Upper lobe of left lung (tissue), 6 donors: ENCODE data around the gene GSG1L. TPM values are rescaled to one million over a fixed set of nuclear protein-coding genes. Genes with fewer than 3 reads are reported as not detected.

ENCODE experiments used
- ATAC-seq, 2 donors: fragments of 200-7000 bp; cut with Tn5 transposase; one replicate each; pipeline ENCODE4 v1.9.1; 2022; ENCODE audit warnings: mild to moderate bottlenecking in 2 of 2, moderate library complexity in 2 of 2; ENCODE audit not compliant: low FRiP score in 2 of 2
- DNase-seq, 2 donors: peaks; one replicate each; pipeline ENCODE4 v3.0.0-alpha.2; 2019 to 2020
- H3K27ac ChIP-seq, 4 donors: fragments of 200-600 bp; sonication (generic); one replicate each; pipeline ENCODE4 v1.5.1; 2016 to 2019
- H3K27me3 ChIP-seq, 4 donors: fragments of 200-600 bp; sonication (generic); one replicate each; pipeline ENCODE4 v1.5.1; 2017 to 2019
- H3K36me3 ChIP-seq, 4 donors: fragments of 200-600 bp; sonication (generic); one replicate each; pipeline ENCODE4 v1.5.1; 2016 to 2019
- H3K4me1 ChIP-seq, 4 donors: fragments of 200-600 bp; sonication (generic); one replicate each; pipeline ENCODE4 v1.5.1; 2018 to 2019
- H3K4me3 ChIP-seq, 4 donors: fragments of 200-600 bp; sonication (generic); one replicate each; pipeline ENCODE4 v1.5.1; 2017 to 2019; ENCODE audit warnings: mild to moderate bottlenecking in 2 of 4, moderate library complexity in 1 of 4
- H3K9me3 ChIP-seq, 4 donors: fragments of 200-600 bp; sonication (generic); one replicate each; pipeline ENCODE4 v1.5.1; 2018 to 2019
- EP300 ChIP-seq, 4 donors: sonication (generic); formaldehyde crosslinking; IDR thresholded peaks; one replicate each; pipeline ENCODE4 v1.5.1; 2017; ENCODE audit warnings: antibody characterized with exemption in 4 of 4, control low read depth in 2 of 4
- POLR2A ChIP-seq, 4 donors: fragments of 450-650 bp; IDR thresholded peaks; one replicate each; pipeline ENCODE4 v1.5.1; 2016 to 2017; ENCODE audit warnings: antibody characterized with exemption in 4 of 4, mild to moderate bottlenecking in 2 of 4
- POLR2AphosphoS5 ChIP-seq, 2 donors: sonication (generic); formaldehyde crosslinking; IDR thresholded peaks; one replicate each; pipeline ENCODE4 v1.5.1; 2017; ENCODE audit warnings: antibody characterized with exemption in 2 of 2
- WGBS, 2 donors: methylation state at CpG; one replicate each; pipeline ENCODE4 v1.1.5; 2017 to 2018; 5-methylcytosine and 5-hydroxymethylcytosine counted together
- total RNA-seq, 6 donors: library from RNA; depleted of rRNA in 4 of 6; stranded (reverse); fragments of >200 nt in 4 of 6; gene quantifications; one replicate each; pipeline versions ENCODE4 v1.1.0 to v1.2.1, GENCODE V29; 2016 to 2021
- TF ChIP-seq, protein P1 (sequence below), 6 experiments: fragments of 450-650 bp in 4 of 6; fragments of 200-600 bp in 2 of 6; sonication (generic) in 2 of 6; IDR thresholded peaks; one replicate each; pipeline ENCODE4 v1.5.1; 2016 to 2019; ENCODE audit warnings: antibody characterized with exemption in 6 of 6
- donor health status: DM: no; HTN: no; CAD: no; lungs with moderate emphysema.
- donor health status: DM: no; HTN: yes; CAD: no; lungs with severe emphysema.

Gene GSG1L
- total RNA-seq, 6 donors from 2014 or later, result 2.2 TPM; not detected in 5

DNA sequence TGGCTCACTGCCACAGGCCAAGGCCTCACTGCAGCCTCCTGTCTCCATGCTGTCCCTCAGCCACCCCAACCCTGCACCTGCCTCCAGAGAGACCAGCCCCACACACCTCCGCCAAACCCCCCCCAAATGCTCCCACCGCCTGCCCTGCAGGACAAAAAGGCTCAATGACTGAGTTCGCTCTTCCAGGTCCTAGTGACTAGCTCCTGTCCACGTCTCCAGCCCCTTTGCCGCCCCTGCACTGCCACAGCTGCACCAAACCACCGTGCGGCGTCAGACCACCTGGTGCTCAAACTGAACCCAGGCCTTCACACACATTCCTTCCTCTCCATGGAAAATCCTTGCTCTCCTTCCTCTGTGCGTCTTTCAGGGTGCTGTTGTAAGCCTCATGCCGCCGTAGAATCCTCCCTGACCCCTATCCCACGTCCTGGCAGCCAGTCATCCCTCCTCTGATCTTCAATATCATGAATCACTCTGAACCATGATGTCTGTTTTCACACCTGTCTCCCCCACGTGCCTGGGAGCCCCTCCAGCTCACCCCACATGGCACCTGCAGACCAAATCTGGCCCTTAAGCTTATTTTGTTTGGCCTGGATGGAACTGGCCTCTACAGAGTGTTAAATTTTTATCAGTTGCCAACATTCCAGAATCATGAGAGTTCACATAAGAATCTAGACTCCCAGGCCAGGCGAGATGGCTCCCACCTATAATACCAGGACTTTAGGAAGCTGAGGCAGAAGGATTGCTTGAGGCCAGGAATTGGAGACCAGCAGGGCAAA lies 4.3 kb upstream of the GSG1L start:
- Histone ChIP-seq H3K27ac (no peak overlapping the region), H3K4me1 (peaks cover 0 to 16% (median 3%) of the 10 kb centered on the region in 4 donors), H3K4me3 (no peak overlapping the region), H3K36me3 (no peaks in the 10 kb centered on the region), H3K9me3 (no peaks in the 10 kb centered on the region), H3K27me3 (peaks cover 0 to 13% (median 6%) of the 10 kb centered on the region in 4 donors)
- ATAC-seq, result no peak
- TF ChIP-seq POLR2A (IDR thresholded peaks at IDR 0.05) (no peak), EP300 (IDR thresholded peaks at IDR 0.05) (no peak), POLR2AphosphoS5 (IDR thresholded peaks at IDR 0.05) (no peak)
- TF ChIP-seq, protein P1, sequence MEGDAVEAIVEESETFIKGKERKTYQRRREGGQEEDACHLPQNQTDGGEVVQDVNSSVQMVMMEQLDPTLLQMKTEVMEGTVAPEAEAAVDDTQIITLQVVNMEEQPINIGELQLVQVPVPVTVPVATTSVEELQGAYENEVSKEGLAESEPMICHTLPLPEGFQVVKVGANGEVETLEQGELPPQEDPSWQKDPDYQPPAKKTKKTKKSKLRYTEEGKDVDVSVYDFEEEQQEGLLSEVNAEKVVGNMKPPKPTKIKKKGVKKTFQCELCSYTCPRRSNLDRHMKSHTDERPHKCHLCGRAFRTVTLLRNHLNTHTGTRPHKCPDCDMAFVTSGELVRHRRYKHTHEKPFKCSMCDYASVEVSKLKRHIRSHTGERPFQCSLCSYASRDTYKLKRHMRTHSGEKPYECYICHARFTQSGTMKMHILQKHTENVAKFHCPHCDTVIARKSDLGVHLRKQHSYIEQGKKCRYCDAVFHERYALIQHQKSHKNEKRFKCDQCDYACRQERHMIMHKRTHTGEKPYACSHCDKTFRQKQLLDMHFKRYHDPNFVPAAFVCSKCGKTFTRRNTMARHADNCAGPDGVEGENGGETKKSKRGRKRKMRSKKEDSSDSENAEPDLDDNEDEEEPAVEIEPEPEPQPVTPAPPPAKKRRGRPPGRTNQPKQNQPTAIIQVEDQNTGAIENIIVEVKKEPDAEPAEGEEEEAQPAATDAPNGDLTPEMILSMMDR (IDR thresholded peaks at IDR 0.05), result no peak
- 75 to 78% methylated on average over 14 of the region's 14 CpGs for WGBS, 2 donors
- no peak for DNase-seq

DNA sequence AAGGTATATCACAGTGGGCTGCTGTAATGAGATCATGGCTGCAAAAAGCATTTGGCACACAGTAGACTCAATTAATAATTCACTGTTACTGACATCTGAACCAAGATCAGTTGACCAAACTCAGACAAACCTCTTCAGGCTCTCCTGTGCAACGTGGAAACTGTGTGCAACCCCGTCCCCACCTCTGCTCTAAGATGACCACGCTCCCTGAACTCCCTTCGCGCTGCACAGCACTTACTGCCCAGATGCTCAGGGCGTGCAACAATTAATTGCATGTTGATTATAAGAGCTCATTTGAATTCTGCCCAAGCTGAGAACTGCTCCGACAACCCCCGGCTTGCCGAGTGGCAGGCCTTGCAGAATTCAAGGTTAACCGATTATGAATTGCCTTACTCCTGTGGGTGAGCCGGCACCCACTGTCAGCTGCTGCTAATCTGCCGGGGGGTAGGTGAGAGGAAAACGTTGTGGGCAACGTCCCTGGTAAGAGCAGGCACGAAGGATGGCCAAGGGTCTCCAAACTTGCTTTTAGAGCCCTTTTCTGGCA lies 1.3 kb upstream of the GSG1L start:
- no peak for DNase-seq
- Histone ChIP-seq H3K36me3 (no peaks in the 10 kb centered on the region), H3K9me3 (no peaks in the 10 kb centered on the region), H3K27me3 (peaks cover 0 to 24% (median 10%) of the 10 kb centered on the region in 4 donors), H3K4me1 (peaks cover 0 to 21% (median 4%) of the 10 kb centered on the region in 4 donors), H3K4me3 (no peak overlapping the region), H3K27ac (no peak overlapping the region)
- ATAC-seq, result no peak
- TF ChIP-seq POLR2A (IDR thresholded peaks at IDR 0.05) (no peak), EP300 (IDR thresholded peaks at IDR 0.05) (no peak), POLR2AphosphoS5 (IDR thresholded peaks at IDR 0.05) (no peak)
- TF ChIP-seq, protein P1 (IDR thresholded peaks at IDR 0.05), result no peak
- WGBS, 2 donors, result 71 to 77% methylated on average over 12 to 15 of the region's 15 CpGs

DNA sequence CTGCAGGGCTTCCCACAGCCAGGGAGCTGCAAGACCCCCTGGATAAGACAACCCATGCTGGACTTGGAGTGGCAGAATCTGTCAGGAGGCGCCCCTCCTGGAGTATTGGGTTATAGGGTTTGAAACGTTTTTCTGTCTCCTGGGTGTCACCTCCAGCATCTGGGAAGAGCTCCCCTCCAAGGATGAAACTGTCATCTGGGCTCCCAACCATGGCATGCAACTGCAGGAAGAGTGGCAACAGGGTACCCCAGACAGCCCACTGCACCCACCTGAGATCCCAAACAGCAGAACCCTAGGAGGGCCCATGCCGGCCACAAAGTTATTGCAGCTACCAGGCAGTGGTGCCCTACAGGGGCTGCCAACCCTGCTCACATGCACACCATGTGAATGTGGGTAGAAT lies 636 bp upstream of the GSG1L start:
- Histone ChIP-seq H3K9me3 (no peaks in the 10 kb centered on the region), H3K36me3 (no peaks in the 10 kb centered on the region), H3K4me1 (peaks cover 0 to 21% (median 4%) of the 10 kb centered on the region in 4 donors), H3K4me3 (no peak overlapping the region), H3K27me3 (peaks cover 0 to 24% (median 10%) of the 10 kb centered on the region in 4 donors), H3K27ac (no peak overlapping the region)
- DNase-seq, result no peak
- ATAC-seq, result no peak
- 57% methylated on average over 3 of the region's 3 CpGs; no CpG with 5 or more reads in 1 of the 2 donors for WGBS, 2 donors
- TF ChIP-seq, protein P1 (IDR thresholded peaks at IDR 0.05), result no peak
- TF ChIP-seq EP300 (IDR thresholded peaks at IDR 0.05), result no peak
- no peak for TF ChIP-seq POLR2AphosphoS5 (IDR thresholded peaks at IDR 0.05)
- no peak for TF ChIP-seq POLR2A (IDR thresholded peaks at IDR 0.05)

DNA sequence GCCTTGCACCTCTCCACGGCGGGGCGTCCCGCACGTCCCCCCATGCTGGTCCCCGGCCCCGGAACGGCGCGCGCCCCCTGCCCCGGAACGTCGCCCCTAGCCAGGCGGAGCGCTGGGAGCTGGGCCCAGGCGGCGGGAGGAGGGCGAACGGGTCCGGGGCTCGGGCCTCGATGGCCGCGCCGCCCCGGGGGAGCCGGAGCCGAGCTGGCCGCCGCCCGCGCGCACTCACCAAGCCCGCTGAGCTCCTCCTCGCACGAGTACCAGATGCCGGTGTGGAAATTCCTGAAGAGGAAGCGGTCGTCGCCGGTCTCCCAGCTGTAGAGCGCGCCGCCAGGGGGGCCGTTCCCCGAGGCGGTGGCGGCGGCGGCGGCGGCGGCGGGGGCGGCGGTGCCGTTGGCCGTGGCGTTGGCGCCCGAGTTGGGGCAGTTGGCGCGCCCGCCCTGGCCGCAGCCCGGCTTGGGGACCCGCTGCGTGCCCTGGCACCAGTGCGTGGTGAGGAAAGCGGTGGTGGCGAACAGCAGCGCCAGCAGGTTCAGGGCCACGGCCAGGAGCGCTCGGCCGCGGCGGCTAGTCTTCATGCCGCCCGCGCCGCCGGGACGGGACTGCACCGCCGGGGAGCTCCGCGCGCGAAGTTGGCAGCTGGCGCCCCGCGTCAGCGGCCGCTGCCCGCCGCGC lies 530 bp downstream of the GSG1L start:
- H3K4me3 ChIP-seq, result peak overlapping the region in 3 of 4 donors; percentile 21 to 29 (median 28)
- no peak overlapping the region for H3K27ac ChIP-seq
- H3K27me3 ChIP-seq, result peaks cover 0 to 24% (median 10%) of the 10 kb centered on the region in 4 donors
- H3K4me1 ChIP-seq, result peaks cover 0 to 21% (median 3%) of the 10 kb centered on the region in 4 donors
- ATAC-seq (no peak), DNase-seq (peak in 1 of 2 donors; percentile 82)
- TF ChIP-seq EP300 (IDR thresholded peaks at IDR 0.05), result no peak
- TF ChIP-seq, protein P1 (IDR thresholded peaks at IDR 0.05), result no peak
- no peak for TF ChIP-seq POLR2AphosphoS5 (IDR thresholded peaks at IDR 0.05)
- TF ChIP-seq POLR2A (IDR thresholded peaks at IDR 0.05), result no peak
- no peaks in the 10 kb centered on the region for H3K36me3 ChIP-seq
- 2% methylated on average over 20 of the region's 99 CpGs; no CpG with 5 or more reads in 1 of the 2 donors for WGBS, 2 donors
- H3K9me3 ChIP-seq, result no peaks in the 10 kb centered on the region
